CD4-positive, alpha-beta T cell treated with Interleukin-17A for 1 hour (primary cell): Measurements from ENCODE around the gene ATXN7L1.
"Not testable (repeated sequence)": the region's sequence is repeated elsewhere in the genome, so short reads cannot be mapped to it uniquely, and the experiment has no call there.

ENCODE experiments used
- DNase-seq: peaks from one replicate; pipeline ENCODE4 v3.0.0-alpha.2; 2020

Gene ATXN7L1

DNA sequence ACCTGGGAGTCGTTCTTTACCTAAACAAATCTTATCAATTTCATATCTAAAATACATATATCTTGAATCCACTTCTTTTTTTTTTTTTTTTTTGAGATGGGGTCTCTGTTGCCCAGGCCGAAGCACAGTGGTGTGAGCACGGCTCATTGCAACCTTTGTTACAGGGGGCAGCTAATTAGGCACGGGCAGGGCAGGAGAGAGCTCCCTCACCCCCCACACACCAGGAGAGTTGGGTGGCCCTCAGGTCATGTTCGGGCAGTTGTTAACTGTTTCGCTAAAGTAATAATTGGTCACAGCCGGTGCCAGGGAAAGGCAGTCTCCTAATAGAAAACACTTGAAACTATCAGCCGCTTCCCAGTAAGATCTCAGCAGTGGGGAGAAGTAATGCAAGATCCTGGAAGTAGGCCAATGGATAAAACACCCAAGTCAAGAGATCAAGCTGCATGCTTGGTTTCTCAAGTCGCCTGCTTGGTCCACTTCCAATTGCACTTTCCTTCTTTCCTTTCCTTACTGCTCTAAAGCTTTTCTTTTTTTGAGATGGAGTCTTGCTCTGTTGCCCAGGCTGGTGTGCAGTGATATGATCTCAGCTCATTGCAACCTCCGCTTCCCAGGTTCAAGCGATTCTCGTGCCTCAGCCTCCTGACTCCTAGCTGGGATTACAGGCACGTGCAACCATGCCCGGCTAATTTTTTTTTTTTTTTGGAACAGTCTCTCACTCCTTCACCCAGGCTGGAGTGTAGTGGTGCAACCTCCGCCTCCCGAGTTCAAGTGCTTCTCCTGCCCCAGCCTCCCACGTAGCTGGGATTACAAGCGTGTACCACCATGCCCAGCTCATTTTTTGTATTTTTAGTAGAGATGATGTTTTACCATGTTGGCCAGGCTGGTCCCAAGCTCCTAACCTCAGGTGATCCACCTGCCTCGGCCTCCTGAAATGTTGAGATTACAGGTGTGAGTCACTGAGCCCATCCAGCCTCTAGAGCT, 273.8 kb downstream of the ATXN7L1 start:
- DNase-seq: no peak

DNA sequence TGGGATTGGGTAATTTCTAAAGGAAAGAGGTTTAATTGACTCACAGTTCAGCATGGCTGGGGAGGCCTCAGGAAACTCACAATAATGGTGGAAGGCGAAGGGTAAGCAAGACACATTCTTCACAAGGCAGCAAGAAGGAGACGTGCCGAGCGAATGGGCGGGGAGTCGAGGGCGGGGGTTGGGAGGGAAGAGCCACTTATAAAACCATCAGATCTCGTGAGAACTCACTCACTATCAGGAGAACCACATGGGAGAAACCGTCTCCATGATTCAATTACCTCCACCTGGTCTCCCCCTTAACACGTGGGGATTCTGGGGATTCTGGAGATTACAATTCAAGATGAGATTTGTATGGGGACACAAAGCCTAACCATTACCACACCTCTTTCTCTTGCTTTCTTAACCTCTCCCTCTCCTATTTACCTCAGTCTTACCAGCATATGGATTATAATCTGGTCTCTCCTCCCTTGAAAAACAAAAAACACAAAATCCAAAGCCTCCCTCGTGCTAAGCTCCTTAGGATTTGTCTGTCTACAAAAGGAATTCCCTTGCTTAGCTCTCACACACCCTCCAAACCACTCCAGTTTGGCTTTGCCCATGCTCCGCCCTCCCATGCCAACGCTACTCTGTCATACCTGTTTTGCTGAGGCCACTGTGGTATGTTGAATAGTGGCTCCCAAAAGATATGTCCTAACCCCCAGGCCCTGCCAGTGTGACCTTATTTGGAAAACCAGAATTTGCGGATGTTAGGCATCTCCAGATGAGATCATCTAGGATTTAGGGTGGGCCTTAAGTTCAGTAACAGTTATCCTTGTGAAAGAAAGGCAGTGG, 275.5 kb downstream of the ATXN7L1 start:
- no peak for DNase-seq

- DNase-seq: no peak
These were observed 276.8 kb downstream of the ATXN7L1 start for GRCh38 chr7:105599551-105599950.

GRCh38 chr7:105599080-105599479, 277.3 kb downstream of the ATXN7L1 start:
- DNase-seq: not testable (repeated sequence)

DNA sequence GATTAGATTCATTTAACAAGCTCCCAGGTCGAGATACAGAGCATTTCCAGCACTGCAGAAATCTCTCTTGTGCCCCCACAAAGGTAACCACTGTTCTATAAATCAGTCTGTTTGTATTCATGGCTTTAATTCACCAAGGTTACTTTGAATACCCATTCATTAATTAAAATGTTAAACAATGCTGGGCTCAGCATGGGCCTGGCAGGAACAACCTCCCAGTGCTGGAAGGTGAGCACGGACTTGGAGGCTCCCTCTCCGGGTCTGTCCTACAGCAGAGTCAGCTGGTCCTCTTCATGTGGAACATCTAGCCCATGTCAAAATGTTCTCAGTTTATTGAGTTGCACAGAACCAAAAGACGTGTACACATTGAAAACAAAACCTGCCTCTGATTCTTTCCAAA, 279.5 kb downstream of the ATXN7L1 start:
- DNase-seq: no peak

DNA sequence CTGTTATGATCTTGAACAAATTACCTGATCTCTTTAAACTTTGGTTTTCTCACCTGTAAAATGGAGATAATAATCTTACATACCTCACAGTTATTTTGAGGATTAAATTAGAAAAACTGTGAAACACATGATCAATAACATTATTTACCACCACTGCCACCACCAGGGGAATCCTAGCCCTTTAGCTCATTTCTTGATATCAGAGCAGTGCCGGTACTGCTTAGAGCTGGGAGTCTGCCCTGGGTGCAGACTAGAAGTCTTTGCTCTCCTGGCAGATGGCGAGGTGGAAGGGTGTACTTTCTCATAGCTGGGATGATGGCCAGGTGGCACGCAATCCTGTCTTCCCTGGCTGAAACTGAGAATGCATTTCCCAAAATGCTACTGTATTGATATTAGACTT, 282.4 kb downstream of the ATXN7L1 start:
- no peak for DNase-seq

DNA sequence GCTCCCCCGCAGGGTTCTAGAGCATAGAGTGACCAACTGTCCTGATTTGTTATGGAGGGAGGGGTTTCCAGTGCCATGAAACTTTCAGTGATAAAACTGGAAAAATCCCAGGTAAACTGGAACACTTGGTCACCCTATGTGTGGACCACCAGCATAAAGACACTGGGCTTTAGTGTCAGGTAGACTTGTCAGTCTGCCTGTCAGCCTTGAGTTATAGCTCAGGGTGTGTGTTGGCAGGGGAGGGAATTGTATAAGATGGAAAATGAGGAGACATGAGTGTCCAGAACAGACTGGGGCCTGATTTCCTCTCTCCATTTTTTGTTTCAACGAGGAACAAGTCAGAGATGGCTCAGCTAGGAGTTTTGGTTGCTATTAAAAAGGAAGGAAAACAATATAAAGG, 284.9 kb downstream of the ATXN7L1 start:
- DNase-seq: no peak

DNA sequence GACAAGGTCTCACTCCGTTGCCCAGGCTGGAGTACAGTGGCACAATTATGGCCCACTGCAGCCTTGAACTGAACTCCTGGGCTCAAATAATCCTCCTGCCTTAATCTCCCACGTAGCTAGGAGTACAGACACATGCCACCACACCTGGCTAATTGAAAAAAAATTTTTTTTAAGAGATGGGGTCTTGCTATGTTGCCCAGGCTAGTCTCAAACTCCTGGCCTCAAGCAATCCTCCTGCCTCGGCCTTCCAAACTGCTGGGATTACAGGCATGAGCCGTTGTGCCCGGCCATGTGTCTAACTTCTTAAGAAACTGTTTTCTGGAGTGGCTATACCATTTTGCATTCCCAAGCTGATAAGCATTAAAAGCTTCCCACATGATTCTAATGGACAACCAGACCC, 285.6 kb downstream of the ATXN7L1 start:
- no peak for DNase-seq

DNA sequence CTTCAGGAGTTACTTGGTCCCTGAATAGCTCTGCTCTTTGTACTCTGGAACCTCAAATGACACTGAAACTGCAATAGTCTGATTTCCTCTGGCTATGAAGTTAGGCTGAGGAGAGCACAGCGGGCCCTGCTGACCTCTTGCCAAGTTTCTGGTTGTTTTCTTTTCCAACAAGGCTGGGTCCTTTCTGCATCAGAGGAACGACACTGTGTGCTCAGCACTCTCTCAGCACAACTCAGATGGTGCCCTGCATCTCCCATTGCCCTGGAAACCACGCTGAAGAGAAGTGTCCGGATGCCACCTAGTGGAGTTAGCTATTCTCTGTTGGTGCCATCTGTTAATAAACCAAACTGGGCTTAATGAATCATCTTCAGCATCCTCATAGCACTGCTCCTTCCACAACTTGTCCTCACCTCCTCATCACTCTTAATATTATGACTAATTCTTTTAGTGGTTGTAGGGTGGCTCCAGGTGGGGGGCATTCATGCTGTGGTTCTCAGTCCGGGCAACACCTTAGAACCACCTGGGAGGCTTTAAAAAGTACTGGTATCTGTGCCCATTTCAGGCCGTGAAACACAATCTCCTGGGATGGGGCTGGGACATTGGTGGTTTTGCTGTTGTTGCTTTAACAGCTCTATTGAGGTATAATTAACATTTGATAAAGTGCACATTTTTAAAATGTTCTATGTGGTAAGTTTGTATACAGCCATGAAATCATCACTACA, 286.9 kb downstream of the ATXN7L1 start:
- DNase-seq: peak; percentile 65

GRCh38 chr7:105587909-105588635, 288.3 kb downstream of the ATXN7L1 start:
- no peak for DNase-seq

- DNase-seq: no peak
These were observed 290.4 kb downstream of the ATXN7L1 start for GRCh38 chr7:105585850-105586500.

GRCh38 chr7:105584165-105584564, 292.2 kb downstream of the ATXN7L1 start:
- DNase-seq: no peak

DNA sequence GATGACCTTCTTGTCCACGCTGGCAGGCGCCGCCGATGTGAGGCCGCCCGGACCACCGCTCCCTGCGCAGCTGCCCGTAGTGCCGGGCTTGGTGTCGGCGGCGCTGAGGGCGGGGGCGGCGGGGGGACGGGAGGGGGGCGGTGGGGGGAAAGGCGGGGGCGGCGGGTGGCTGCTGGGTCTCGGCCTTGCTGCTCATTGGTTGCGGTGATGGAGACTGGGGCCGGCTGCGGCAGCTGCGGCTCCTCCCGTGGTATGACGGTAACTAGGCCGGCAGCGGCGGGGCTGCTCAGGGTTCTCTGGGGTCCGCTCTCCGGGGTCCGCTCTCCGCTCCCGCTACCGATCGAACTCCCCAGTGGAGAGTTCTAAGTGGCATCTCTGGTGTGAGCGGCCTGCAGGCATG, 293.3 kb downstream of the ATXN7L1 start:
- no peak for DNase-seq

- DNase-seq: peak; percentile 33
These were observed 295.2 kb downstream of the ATXN7L1 start, which contains the start of gene EFCAB10 for GRCh38 chr7:105581066-105581811. Gene EFCAB10 (minus strand): TSS chr7:105581493. CDS start chr7:105581463, 30 bp downstream.

- no peak for DNase-seq
These were observed 296.2 kb downstream of the ATXN7L1 start for GRCh38 chr7:105580022-105580740.

DNA sequence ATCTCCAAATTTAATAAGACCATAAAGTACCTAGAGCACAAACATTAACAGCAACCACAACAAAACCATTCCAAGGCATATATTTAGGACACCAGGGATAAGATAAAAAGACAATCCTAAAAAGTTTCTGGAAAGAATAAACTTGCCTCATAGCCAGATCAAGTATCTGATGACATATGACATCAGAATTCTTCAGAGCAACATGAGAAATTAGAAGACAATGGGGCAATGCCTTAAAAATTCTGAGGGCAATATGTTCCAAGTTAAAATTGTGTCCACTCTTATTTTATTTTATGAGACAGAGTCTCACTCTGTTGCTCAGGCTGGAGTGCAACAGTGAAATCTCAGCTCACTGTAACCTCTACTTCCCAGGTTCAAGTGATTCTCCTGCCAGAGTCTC, 297.9 kb downstream of the ATXN7L1 start:
- DNase-seq: no peak

GRCh38 chr7:105577251-105577650, 299.1 kb downstream of the ATXN7L1 start:
- no peak for DNase-seq

- DNase-seq: no peak
These were observed 304.5 kb downstream of the ATXN7L1 start for GRCh38 chr7:105571891-105572290.

GRCh38 chr7:105567821-105568220, 308.6 kb downstream of the ATXN7L1 start:
- DNase-seq: no peak

- DNase-seq: no peak
These were observed 309.4 kb downstream of the ATXN7L1 start for GRCh38 chr7:105567024-105567423.
